ENCODE results near the gene NANS.

GRCh38 chr9:98099898-98100297, 43.4 kb downstream of the NANS start:
- TF ChIP-seq, protein P1, sequence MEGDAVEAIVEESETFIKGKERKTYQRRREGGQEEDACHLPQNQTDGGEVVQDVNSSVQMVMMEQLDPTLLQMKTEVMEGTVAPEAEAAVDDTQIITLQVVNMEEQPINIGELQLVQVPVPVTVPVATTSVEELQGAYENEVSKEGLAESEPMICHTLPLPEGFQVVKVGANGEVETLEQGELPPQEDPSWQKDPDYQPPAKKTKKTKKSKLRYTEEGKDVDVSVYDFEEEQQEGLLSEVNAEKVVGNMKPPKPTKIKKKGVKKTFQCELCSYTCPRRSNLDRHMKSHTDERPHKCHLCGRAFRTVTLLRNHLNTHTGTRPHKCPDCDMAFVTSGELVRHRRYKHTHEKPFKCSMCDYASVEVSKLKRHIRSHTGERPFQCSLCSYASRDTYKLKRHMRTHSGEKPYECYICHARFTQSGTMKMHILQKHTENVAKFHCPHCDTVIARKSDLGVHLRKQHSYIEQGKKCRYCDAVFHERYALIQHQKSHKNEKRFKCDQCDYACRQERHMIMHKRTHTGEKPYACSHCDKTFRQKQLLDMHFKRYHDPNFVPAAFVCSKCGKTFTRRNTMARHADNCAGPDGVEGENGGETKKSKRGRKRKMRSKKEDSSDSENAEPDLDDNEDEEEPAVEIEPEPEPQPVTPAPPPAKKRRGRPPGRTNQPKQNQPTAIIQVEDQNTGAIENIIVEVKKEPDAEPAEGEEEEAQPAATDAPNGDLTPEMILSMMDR (conservative IDR thresholded peaks at IDR 0.05; ENCODE audit: low read length) = no peak
- TF ChIP-seq EZH2phosphoT487 (IDR thresholded peaks at IDR 0.05; ENCODE audit: borderline replicate concordance) = no peak
